ENCODE data around the gene SMCP. TPM values are rescaled to one million over a fixed set of nuclear protein-coding genes. Genes with fewer than 3 reads are reported as not detected.

The SMCP gene, protein sequence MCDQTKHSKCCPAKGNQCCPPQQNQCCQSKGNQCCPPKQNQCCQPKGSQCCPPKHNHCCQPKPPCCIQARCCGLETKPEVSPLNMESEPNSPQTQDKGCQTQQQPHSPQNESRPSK
- total RNA-seq (2021; ENCODE audit: unreplicated experiment), result not detected
- polyA plus RNA-seq (2012; ENCODE audit: insufficient read length), result not detected
- Bru-seq, nascent RNA, result not detected
- not detected for BruChase-seq, experiment 1, labeled RNA remaining after a 2-hour chase
- BruChase-seq, experiment 2, labeled RNA remaining after a 6-hour chase, result not detected
- long read RNA-seq, result 0 reads

DNA sequence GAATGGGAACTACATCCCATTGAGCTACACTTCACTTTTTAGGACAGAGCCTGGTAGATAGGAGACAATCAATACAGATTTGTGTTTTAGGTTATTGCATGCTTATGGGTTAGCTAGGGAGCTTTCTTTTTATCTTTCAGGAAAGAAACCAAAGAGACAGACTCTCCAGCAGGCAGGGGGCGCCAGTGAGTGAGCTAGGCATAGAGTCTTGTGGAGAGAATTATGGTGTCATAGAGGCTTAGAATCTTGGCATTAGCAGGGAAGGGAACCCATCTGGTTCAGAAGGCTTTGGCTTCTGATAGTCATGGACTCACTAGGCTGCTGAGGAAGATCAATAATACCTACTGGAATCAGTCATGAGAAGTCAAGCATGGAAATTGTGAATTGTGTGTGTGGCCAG is at the start of gene SMCP:
SMCP (plus strand) TSS at position 281 of the 400 bp plus-strand sequence. CDS start 6,101 bp downstream, outside the sequence.
- Histone ChIP-seq H3K27me3 (ENCODE audit: control insufficient read depth, insufficient read depth, low read length) (no peaks in the 10 kb centered on the region), H3K4me1 (ENCODE audit: control insufficient read depth, insufficient read depth, low read length) (no peaks in the 10 kb centered on the region), H3K4me3 (ENCODE audit: low read depth in 2 of 2, low read length in 2 of 2) (no peak within 1 kb of the TSS), H3K27ac (ENCODE audit: low read length) (no peak within 1 kb of the TSS), H3K36me3 (ENCODE audit: control insufficient read depth, insufficient read depth, low read length) (no peaks in the 10 kb centered on the region), H3K9me3 (ENCODE audit: control insufficient read depth, insufficient read depth, low read depth, low read length) (no peaks in the 10 kb centered on the region)
- no peak for ATAC-seq
- in situ Hi-C loops (cut with HindIII; ENCODE audit: low pct_unique_long_range_greater_than_20kb, low sequenced_read_pairs), result no loop called here
- no TSS peak for BruUV-seq (replicated peaks)
- POLR2A ChIA-PET, result no interaction called here
- intact Hi-C loops (cut with micrococcal nuclease; ENCODE audit: unreplicated experiment), result loop anchor here (10.0 kb wide), 1 partner anchor 157 kb away; the partner anchor contains the start of gene SPRR1B
- TF ChIP-seq POLR2AphosphoS5 (IDR thresholded peaks at IDR 0.05; ENCODE audit: low read depth, low read length) (no peak), SIN3A (IDR thresholded peaks at IDR 0.05; ENCODE audit: borderline replicate concordance, insufficient read depth, low read depth, low read length) (no peak)
- TF ChIP-seq, protein P1, sequence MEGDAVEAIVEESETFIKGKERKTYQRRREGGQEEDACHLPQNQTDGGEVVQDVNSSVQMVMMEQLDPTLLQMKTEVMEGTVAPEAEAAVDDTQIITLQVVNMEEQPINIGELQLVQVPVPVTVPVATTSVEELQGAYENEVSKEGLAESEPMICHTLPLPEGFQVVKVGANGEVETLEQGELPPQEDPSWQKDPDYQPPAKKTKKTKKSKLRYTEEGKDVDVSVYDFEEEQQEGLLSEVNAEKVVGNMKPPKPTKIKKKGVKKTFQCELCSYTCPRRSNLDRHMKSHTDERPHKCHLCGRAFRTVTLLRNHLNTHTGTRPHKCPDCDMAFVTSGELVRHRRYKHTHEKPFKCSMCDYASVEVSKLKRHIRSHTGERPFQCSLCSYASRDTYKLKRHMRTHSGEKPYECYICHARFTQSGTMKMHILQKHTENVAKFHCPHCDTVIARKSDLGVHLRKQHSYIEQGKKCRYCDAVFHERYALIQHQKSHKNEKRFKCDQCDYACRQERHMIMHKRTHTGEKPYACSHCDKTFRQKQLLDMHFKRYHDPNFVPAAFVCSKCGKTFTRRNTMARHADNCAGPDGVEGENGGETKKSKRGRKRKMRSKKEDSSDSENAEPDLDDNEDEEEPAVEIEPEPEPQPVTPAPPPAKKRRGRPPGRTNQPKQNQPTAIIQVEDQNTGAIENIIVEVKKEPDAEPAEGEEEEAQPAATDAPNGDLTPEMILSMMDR (IDR thresholded peaks at IDR 0.05), result peak; percentile 44; the same call in 1 of the 2 replicates
- TF ChIP-seq, protein P2, sequence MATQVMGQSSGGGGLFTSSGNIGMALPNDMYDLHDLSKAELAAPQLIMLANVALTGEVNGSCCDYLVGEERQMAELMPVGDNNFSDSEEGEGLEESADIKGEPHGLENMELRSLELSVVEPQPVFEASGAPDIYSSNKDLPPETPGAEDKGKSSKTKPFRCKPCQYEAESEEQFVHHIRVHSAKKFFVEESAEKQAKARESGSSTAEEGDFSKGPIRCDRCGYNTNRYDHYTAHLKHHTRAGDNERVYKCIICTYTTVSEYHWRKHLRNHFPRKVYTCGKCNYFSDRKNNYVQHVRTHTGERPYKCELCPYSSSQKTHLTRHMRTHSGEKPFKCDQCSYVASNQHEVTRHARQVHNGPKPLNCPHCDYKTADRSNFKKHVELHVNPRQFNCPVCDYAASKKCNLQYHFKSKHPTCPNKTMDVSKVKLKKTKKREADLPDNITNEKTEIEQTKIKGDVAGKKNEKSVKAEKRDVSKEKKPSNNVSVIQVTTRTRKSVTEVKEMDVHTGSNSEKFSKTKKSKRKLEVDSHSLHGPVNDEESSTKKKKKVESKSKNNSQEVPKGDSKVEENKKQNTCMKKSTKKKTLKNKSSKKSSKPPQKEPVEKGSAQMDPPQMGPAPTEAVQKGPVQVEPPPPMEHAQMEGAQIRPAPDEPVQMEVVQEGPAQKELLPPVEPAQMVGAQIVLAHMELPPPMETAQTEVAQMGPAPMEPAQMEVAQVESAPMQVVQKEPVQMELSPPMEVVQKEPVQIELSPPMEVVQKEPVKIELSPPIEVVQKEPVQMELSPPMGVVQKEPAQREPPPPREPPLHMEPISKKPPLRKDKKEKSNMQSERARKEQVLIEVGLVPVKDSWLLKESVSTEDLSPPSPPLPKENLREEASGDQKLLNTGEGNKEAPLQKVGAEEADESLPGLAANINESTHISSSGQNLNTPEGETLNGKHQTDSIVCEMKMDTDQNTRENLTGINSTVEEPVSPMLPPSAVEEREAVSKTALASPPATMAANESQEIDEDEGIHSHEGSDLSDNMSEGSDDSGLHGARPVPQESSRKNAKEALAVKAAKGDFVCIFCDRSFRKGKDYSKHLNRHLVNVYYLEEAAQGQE (IDR thresholded peaks at IDR 0.05; ENCODE audit: insufficient read depth in 1 of 2, low read depth in 2 of 2, low read length in 1 of 2), result no peak
- CTCF ChIA-PET, result no interaction called here
- DNase-seq (ENCODE audit: low read depth, low spot score), result no peak

DNA sequence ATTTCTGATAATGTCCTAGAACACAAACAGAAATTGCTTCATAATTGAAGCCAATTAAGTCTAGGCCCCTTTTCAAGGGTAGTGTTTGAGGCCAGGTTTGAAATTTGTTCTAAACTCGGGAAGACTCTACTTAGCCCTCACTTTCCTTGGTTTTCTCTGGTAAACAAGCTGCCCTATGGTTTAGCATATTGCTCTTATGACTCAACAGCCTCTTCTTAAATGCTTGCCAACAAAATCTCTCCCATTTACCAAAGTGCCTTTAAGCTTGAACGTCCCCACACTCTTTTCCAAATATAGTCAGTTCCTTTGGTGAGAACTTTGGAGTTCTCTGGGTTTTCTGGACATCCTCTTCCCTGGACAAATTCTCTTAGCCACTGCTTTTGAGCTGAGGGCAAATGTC is 41.3 kb upstream of the SMCP start:
- ChIA-PET CTCF (no interaction called here), POLR2A (no interaction called here)
- no peak overlapping the region for H3K27ac ChIP-seq (ENCODE audit: low read length)
- ATAC-seq (no peak), DNase-seq (ENCODE audit: low read depth, low spot score) (no peak)
- no peaks in the 10 kb centered on the region for H3K27me3 ChIP-seq (ENCODE audit: control insufficient read depth, insufficient read depth, low read length)
- TF ChIP-seq SIN3A (IDR thresholded peaks at IDR 0.05; ENCODE audit: borderline replicate concordance, insufficient read depth, low read depth, low read length) (no peak), POLR2AphosphoS5 (IDR thresholded peaks at IDR 0.05; ENCODE audit: low read depth, low read length) (no peak), TCF7L2 (IDR thresholded peaks at IDR 0.05; ENCODE audit: low read depth, low read length) (no peak)
- TF ChIP-seq, protein P1 (IDR thresholded peaks at IDR 0.05), result no peak
- TF ChIP-seq, protein P2 (IDR thresholded peaks at IDR 0.05; ENCODE audit: insufficient read depth in 1 of 2, low read depth in 2 of 2, low read length in 1 of 2), result no peak
- no peaks in the 10 kb centered on the region for H3K9me3 ChIP-seq (ENCODE audit: control insufficient read depth, insufficient read depth, low read depth, low read length)
- no peaks in the 10 kb centered on the region for H3K36me3 ChIP-seq (ENCODE audit: control insufficient read depth, insufficient read depth, low read length)
- in situ Hi-C loops (cut with HindIII; ENCODE audit: low pct_unique_long_range_greater_than_20kb, low sequenced_read_pairs), result no loop called here
- intact Hi-C loops (cut with micrococcal nuclease; ENCODE audit: unreplicated experiment), result no loop called here
- H3K4me1 ChIP-seq (ENCODE audit: control insufficient read depth, insufficient read depth, low read length), result no peaks in the 10 kb centered on the region
- no peak overlapping the region for H3K4me3 ChIP-seq (ENCODE audit: low read depth in 2 of 2, low read length in 2 of 2)
- BruUV-seq (replicated peaks), result no TSS peak

Measured in Panc1 (cell line).